H9 (cell line): ENCODE measurements around the gene DYNLRB1. TPM values are rescaled to one million over a fixed set of nuclear protein-coding genes. Genes with fewer than 3 reads are reported as not detected.

Experiments
- DNase-seq: peaks from one replicate; pipeline ENCODE4 v3.0.0-alpha.2; 2017
- H2AFZ ChIP-seq: one replicate; pipeline ENCODE4 v1.6.1; 2013; ENCODE audit warnings: mild to moderate bottlenecking, low read length, control low read depth, moderate library complexity
- H2AK5ac ChIP-seq: 2 replicates; pipeline ENCODE4 v1.6.1; 2013; ENCODE audit warnings: low read length, control low read depth, mixed read lengths; ENCODE audit not compliant: insufficient read length
- H2BK120ac ChIP-seq: one replicate; pipeline ENCODE4 v1.6.1; 2013; ENCODE audit warnings: low read depth, mild to moderate bottlenecking, low read length, control low read depth, inconsistent platforms; ENCODE audit not compliant: poor library complexity, severe bottlenecking
- H2BK12ac ChIP-seq: 2 replicates; pipeline ENCODE4 v1.6.1; 2013; ENCODE audit warnings: low read length, control low read depth, mixed read lengths, low read depth; ENCODE audit not compliant: insufficient read length
- H2BK15ac ChIP-seq: 2 replicates; pipeline ENCODE4 v1.6.1; 2013; ENCODE audit warnings: low read depth, low read length, control low read depth
- H2BK20ac ChIP-seq: one replicate; pipeline ENCODE4 v1.6.1; 2013; ENCODE audit warnings: low read depth, mild to moderate bottlenecking, low read length, control low read depth, inconsistent platforms; ENCODE audit not compliant: poor library complexity, severe bottlenecking
- H2BK5ac ChIP-seq: 2 replicates; pipeline ENCODE4 v1.6.1; 2013; ENCODE audit warnings: low read length, control low read depth, mixed read lengths; ENCODE audit not compliant: insufficient read length
- H3K14ac ChIP-seq: 2 replicates; pipeline ENCODE4 v1.6.1; 2013; ENCODE audit warnings: low read length, control low read depth; ENCODE audit not compliant: insufficient read depth
- H3K18ac ChIP-seq: 2 replicates; pipeline ENCODE4 v1.6.1; 2013; ENCODE audit warnings: low read depth, mild to moderate bottlenecking, mixed read lengths, low read length, control low read depth; ENCODE audit not compliant: insufficient read length
- H3K23ac ChIP-seq: 2 replicates; pipeline ENCODE4 v1.6.1; 2013; ENCODE audit warnings: low read length, control low read depth, mixed read lengths, low read depth; ENCODE audit not compliant: insufficient read length
- H3K23me2 ChIP-seq: 2 replicates; pipeline ENCODE4 v1.6.1; 2013; ENCODE audit warnings: low read depth, mild to moderate bottlenecking, mixed read lengths, low read length, control low read depth; ENCODE audit not compliant: insufficient read length, poor library complexity, severe bottlenecking
- H3K27ac ChIP-seq: 2 replicates; pipeline ENCODE4 v1.5.1; 2013; ENCODE audit warnings: low read length, control low read depth, mixed read lengths, low read depth; ENCODE audit not compliant: insufficient read length
- H3K27me3 ChIP-seq: 2 replicates; pipeline ENCODE4 v1.6.1; 2013; ENCODE audit warnings: low read length, control low read depth, inconsistent platforms; ENCODE audit not compliant: insufficient read depth
- H3K4ac ChIP-seq: 2 replicates; pipeline ENCODE4 v1.6.1; 2013; ENCODE audit warnings: low read depth, mild to moderate bottlenecking, control low read depth, inconsistent platforms, low read length, moderate library complexity
- H3K4me1 ChIP-seq: 2 replicates; pipeline ENCODE4 v1.6.1; 2013; ENCODE audit warnings: low read length, control low read depth, inconsistent platforms; ENCODE audit not compliant: insufficient read depth
- H3K4me2 ChIP-seq: 2 replicates; pipeline ENCODE4 v1.6.1; 2013; ENCODE audit warnings: low read length, control low read depth, mixed read lengths; ENCODE audit not compliant: insufficient read length, insufficient read depth
- H3K56ac ChIP-seq: 2 replicates; pipeline ENCODE4 v1.6.1; 2013; ENCODE audit warnings: low read depth, mild to moderate bottlenecking, mixed read lengths, low read length, control low read depth; ENCODE audit not compliant: insufficient read length
- H3K79me1 ChIP-seq: 2 replicates; pipeline ENCODE4 v1.6.1; 2013; ENCODE audit warnings: low read depth, mild to moderate bottlenecking, moderate library complexity, low read length, control low read depth, inconsistent platforms; ENCODE audit not compliant: insufficient read depth, poor library complexity, severe bottlenecking
- H3K79me2 ChIP-seq: 2 replicates; pipeline ENCODE4 v1.6.1; 2013; ENCODE audit warnings: low read length, control low read depth, inconsistent platforms; ENCODE audit not compliant: insufficient read depth
- H3K9ac ChIP-seq: 2 replicates; pipeline ENCODE4 v1.6.1; 2013; ENCODE audit warnings: low read length, control low read depth, mixed read lengths; ENCODE audit not compliant: insufficient read length; ENCODE audit errors: extremely low read depth
- H3K9me3 ChIP-seq: one replicate; pipeline ENCODE4 v1.6.1; 2013; ENCODE audit warnings: low read depth, low read length, inconsistent platforms; ENCODE audit not compliant: control insufficient read depth
- H3T11ph ChIP-seq: one replicate; pipeline ENCODE4 v1.6.1; 2013; ENCODE audit warnings: mild to moderate bottlenecking, low read length, control low read depth, inconsistent platforms
- H4K20me1 ChIP-seq: one replicate; pipeline ENCODE4 v1.6.1; 2013; ENCODE audit not compliant: control insufficient read depth, insufficient read length, insufficient read depth
- H4K5ac ChIP-seq: 2 replicates; pipeline ENCODE4 v1.6.1; 2013; ENCODE audit warnings: low read depth, mild to moderate bottlenecking, mixed read lengths, low read length, control low read depth; ENCODE audit not compliant: insufficient read length
- H4K8ac ChIP-seq: replicated peaks from 2 replicates; pipeline ENCODE4 v1.6.1; 2013; ENCODE audit warnings: low read length, control low read depth, mixed read lengths, low read depth; ENCODE audit not compliant: insufficient read length
- H4K91ac ChIP-seq: 2 replicates; pipeline ENCODE4 v1.6.1; 2013; ENCODE audit warnings: low read depth, mild to moderate bottlenecking, moderate library complexity, mixed read lengths, low read length, control low read depth; ENCODE audit not compliant: insufficient read length
- H3K27ac Mint-ChIP-seq, 3 experiments: 2 replicates in 2 of 3; 3 replicates in 1 of 3; pipeline ENCODE4 v1.8.0; 2020 to 2021; ENCODE audit warnings: mixed read lengths in 3 of 3, mild to moderate bottlenecking in 1 of 3, moderate library complexity in 1 of 3
- H3K27me3 Mint-ChIP-seq: 2 replicates; pipeline ENCODE4 v1.8.0; 2021; ENCODE audit warnings: low read depth, mild to moderate bottlenecking, moderate library complexity, mixed read lengths
- H3K36me3 Mint-ChIP-seq, 3 experiments: 2 replicates in 2 of 3; 3 replicates in 1 of 3; pipeline ENCODE4 v1.8.0; 2020 to 2021; ENCODE audit warnings: low read depth in 3 of 3, mixed read lengths in 3 of 3; ENCODE audit not compliant: insufficient read depth in 1 of 3
- H3K4me1 Mint-ChIP-seq, 2 experiments: 2 replicates each; pipeline ENCODE4 v1.8.0; 2020; ENCODE audit warnings: mixed read lengths in 2 of 2
- H3K4me3 Mint-ChIP-seq, 2 experiments: 2 replicates in 1 of 2; 3 replicates in 1 of 2; pipeline ENCODE4 v1.8.0; 2020 to 2021; ENCODE audit warnings: mild to moderate bottlenecking in 2 of 2, mixed read lengths in 2 of 2, moderate library complexity in 1 of 2
- H3K9me3 Mint-ChIP-seq, 2 experiments: 2 replicates in 1 of 2; 3 replicates in 1 of 2; pipeline ENCODE4 v1.8.0; 2020; ENCODE audit warnings: mild to moderate bottlenecking in 2 of 2, mixed read lengths in 2 of 2, moderate library complexity in 1 of 2
- WGBS: extraction: QIAGEN DNeasy Blood & Tissue Kit; methylation state at CpG from one replicate; pipeline ENCODE4 v1.1.7; 2013; ENCODE audit warnings: missing lambda C conversion rate, low lambda C conversion rate, mixed read lengths; ENCODE audit not compliant: insufficient read length; ENCODE audit errors: extremely low coverage; 5-methylcytosine and 5-hydroxymethylcytosine counted together
- total RNA-seq: library from RNA; stranded (reverse); gene quantifications from 2 replicates; pipeline ENCODE4 v1.2.1, GENCODE V29; 2021
- TF ChIP-seq, protein P1 (sequence below): fragments of 200-600 bp; sonication (generic); conservative IDR thresholded peaks from 3 replicates; pipeline ENCODE4 v1.8.0; 2021; ENCODE audit warnings: antibody characterized with exemption, mild to moderate bottlenecking

Gene DYNLRB1
- total RNA-seq, 1 experiment from 2014 or later, result 200 TPM

GRCh38 chr20:34526466-34526865 lies 10.2 kb downstream of the DYNLRB1 start:
- H3K4ac ChIP-seq, result no peak overlapping the region
- no peak overlapping the region for H2BK12ac ChIP-seq
- H2BK120ac ChIP-seq, result no peak overlapping the region
- H3K27ac ChIP-seq, result no peak overlapping the region
- H2BK5ac ChIP-seq, result no peak overlapping the region
- H4K5ac ChIP-seq, result no peak overlapping the region
- H2BK15ac ChIP-seq, result no peak overlapping the region
- Mint-ChIP-seq H3K4me3 (no peak overlapping the region), H3K9me3 (no peaks in the 10 kb centered on the region), H3K4me1 (peaks cover 9 to 15% of the 10 kb centered on the region in 2 experiments), H3K27me3 (no peaks in the 10 kb centered on the region), H3K27ac (no peak overlapping the region; a peak in 1 of 7 replicates), H3K36me3 (peaks cover 10 to 67% (median 51%) of the 10 kb centered on the region in 3 experiments; a peak in 6 of 7 replicates)
- no peak overlapping the region for H3K18ac ChIP-seq
- no CpG with 5 or more reads among the region's 5 CpGs for WGBS
- no peaks in the 10 kb centered on the region for H3K79me1 ChIP-seq
- H3K9ac ChIP-seq, result no peak overlapping the region
- no peaks in the 10 kb centered on the region for H3K27me3 ChIP-seq
- no peak overlapping the region for H4K8ac ChIP-seq
- H3T11ph ChIP-seq, result no peak overlapping the region
- H2AK5ac ChIP-seq, result no peak overlapping the region
- H4K20me1 ChIP-seq, result no peaks in the 10 kb centered on the region
- DNase-seq, result no peak
- H3K14ac ChIP-seq, result no peak overlapping the region
- no peak overlapping the region for H2AFZ ChIP-seq
- no peak overlapping the region for H3K56ac ChIP-seq
- no peaks in the 10 kb centered on the region for H3K9me3 ChIP-seq
- H3K4me1 ChIP-seq, result no peaks in the 10 kb centered on the region
- no peaks in the 10 kb centered on the region for H3K23me2 ChIP-seq
- no peak overlapping the region for H2BK20ac ChIP-seq
- no peak overlapping the region for H4K91ac ChIP-seq
- TF ChIP-seq, protein P1, sequence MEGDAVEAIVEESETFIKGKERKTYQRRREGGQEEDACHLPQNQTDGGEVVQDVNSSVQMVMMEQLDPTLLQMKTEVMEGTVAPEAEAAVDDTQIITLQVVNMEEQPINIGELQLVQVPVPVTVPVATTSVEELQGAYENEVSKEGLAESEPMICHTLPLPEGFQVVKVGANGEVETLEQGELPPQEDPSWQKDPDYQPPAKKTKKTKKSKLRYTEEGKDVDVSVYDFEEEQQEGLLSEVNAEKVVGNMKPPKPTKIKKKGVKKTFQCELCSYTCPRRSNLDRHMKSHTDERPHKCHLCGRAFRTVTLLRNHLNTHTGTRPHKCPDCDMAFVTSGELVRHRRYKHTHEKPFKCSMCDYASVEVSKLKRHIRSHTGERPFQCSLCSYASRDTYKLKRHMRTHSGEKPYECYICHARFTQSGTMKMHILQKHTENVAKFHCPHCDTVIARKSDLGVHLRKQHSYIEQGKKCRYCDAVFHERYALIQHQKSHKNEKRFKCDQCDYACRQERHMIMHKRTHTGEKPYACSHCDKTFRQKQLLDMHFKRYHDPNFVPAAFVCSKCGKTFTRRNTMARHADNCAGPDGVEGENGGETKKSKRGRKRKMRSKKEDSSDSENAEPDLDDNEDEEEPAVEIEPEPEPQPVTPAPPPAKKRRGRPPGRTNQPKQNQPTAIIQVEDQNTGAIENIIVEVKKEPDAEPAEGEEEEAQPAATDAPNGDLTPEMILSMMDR, result no peak
- H3K4me2 ChIP-seq, result no peak overlapping the region
- H3K79me2 ChIP-seq, result peaks cover 5% of the 10 kb centered on the region; the same call in 1 of the 2 replicates
- H3K23ac ChIP-seq, result no peak overlapping the region
